Stomach (tissue), 4 donors: ENCODE data around the gene CIAO2B.

ENCODE experiments used
- CTCF ChIP-seq, 7 experiments: fragments of 450-650 bp in 4 of 7; fragments of 200-600 bp in 3 of 7; sonication (generic) in 3 of 7; IDR thresholded peaks; one replicate each; pipeline ENCODE4 v1.5.1; 2016 to 2019; ENCODE audit warnings: antibody characterized with exemption in 7 of 7, control low read depth in 2 of 7, mild to moderate bottlenecking in 1 of 7
- POLR2A ChIP-seq, 4 donors: fragments of 450-650 bp; IDR thresholded peaks; one replicate each; pipeline ENCODE4 v1.6.1; 2016; ENCODE audit warnings: antibody characterized with exemption in 4 of 4, control low read depth in 2 of 4, mild to moderate bottlenecking in 1 of 4, moderate library complexity in 1 of 4

- TF ChIP-seq POLR2A (IDR thresholded peaks at IDR 0.05) (peak in 2 of 4 donors; percentile 56 to 63), CTCF (IDR thresholded peaks at IDR 0.05) (no peak)
These were observed at the start of gene CIAO2B for GRCh38 chr16:66934138-66934838.
